Measurements from ENCODE around the gene ELF3.
"Not testable (repeated sequence)": the region's sequence is repeated elsewhere in the genome, so short reads cannot be mapped to it uniquely, and the experiment has no call there.

The ELF3 gene

GRCh38 chr1:202010180-202011015 is at the start of gene ELF3:
TSS of gene ELF3 (plus strand) at chr1:202010587. CDS start at chr1:202011137, 550 bp downstream.
- TF ChIP-seq, protein P1, sequence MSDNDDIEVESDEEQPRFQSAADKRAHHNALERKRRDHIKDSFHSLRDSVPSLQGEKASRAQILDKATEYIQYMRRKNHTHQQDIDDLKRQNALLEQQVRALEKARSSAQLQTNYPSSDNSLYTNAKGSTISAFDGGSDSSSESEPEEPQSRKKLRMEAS (IDR thresholded peaks at IDR 0.05; ENCODE audit: low read depth, low read length), result no peak
- TF ChIP-seq POLR2A (IDR thresholded peaks at IDR 0.05; ENCODE audit: extremely low read depth, insufficient read length) (no peak), MYC (IDR thresholded peaks at IDR 0.05; ENCODE audit: low read depth, low read length) (no peak)
- TF ChIP-seq, protein P2, sequence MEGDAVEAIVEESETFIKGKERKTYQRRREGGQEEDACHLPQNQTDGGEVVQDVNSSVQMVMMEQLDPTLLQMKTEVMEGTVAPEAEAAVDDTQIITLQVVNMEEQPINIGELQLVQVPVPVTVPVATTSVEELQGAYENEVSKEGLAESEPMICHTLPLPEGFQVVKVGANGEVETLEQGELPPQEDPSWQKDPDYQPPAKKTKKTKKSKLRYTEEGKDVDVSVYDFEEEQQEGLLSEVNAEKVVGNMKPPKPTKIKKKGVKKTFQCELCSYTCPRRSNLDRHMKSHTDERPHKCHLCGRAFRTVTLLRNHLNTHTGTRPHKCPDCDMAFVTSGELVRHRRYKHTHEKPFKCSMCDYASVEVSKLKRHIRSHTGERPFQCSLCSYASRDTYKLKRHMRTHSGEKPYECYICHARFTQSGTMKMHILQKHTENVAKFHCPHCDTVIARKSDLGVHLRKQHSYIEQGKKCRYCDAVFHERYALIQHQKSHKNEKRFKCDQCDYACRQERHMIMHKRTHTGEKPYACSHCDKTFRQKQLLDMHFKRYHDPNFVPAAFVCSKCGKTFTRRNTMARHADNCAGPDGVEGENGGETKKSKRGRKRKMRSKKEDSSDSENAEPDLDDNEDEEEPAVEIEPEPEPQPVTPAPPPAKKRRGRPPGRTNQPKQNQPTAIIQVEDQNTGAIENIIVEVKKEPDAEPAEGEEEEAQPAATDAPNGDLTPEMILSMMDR (IDR thresholded peaks at IDR 0.05; ENCODE audit: low read depth, low read length), result no peak
- DNase-seq (ENCODE audit: low read depth), result no peak
- no peak within 1 kb of the TSS for H3K4me3 ChIP-seq (ENCODE audit: low read depth, low read length)

DNA sequence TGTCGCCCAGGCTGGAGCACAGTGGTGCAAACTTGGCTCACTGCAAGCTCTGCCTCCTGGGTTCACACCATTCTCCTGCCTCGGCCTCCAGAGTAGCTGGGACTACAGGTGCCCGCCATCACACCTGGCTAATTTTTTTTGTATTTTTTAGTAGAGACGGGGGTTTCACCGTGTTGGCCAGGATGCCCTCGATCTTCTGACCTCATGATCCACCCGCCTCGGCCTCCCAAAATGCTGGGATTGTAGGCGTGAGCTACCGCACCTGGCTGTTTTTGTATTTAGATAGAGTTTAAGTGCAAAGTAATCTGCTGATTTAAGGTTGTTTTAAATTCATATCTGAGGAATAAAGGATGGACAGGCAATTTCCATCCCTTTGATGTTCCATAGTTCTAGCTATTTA is 48.0 kb upstream of the ELF3 start:
- not testable (repeated sequence) for H3K4me3 ChIP-seq (ENCODE audit: low read depth, low read length); DNase-seq (ENCODE audit: low read depth)

GRCh38 chr1:201964261-201964660 is 46.1 kb upstream of the ELF3 start:
- no peak for DNase-seq (ENCODE audit: low read depth)
- no peak overlapping the region for H3K4me3 ChIP-seq (ENCODE audit: low read depth, low read length)
- TF ChIP-seq POLR2A (IDR thresholded peaks at IDR 0.05; ENCODE audit: extremely low read depth, insufficient read length) (no peak), MYC (IDR thresholded peaks at IDR 0.05; ENCODE audit: low read depth, low read length) (no peak)
- TF ChIP-seq, protein P1 (IDR thresholded peaks at IDR 0.05; ENCODE audit: low read depth, low read length), result no peak
- TF ChIP-seq, protein P2 (IDR thresholded peaks at IDR 0.05; ENCODE audit: low read depth, low read length), result no peak

DNA sequence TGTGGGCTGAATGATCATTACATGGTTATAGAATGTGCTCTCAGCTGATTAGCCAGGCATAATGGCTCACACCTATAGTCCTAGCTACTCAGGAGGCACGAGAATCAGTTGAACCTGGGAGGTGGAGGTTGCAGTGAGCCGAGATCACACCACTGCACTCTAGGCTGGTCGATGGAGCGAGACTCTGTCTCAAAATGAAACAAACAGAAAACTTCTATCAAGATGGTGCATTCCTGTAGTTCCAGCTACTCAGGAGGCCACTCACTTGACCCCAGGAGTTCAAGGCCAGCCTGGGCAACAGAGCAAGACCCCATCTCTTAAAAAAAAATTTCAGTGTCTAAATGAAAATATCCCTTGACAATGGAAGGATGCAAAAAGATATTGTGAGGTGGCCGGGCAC is 44.2 kb upstream of the ELF3 start:
- no peak for TF ChIP-seq MYC (IDR thresholded peaks at IDR 0.05; ENCODE audit: low read depth, low read length)
- no peak for TF ChIP-seq POLR2A (IDR thresholded peaks at IDR 0.05; ENCODE audit: extremely low read depth, insufficient read length)
- TF ChIP-seq, protein P1 (IDR thresholded peaks at IDR 0.05; ENCODE audit: low read depth, low read length), result no peak
- TF ChIP-seq, protein P2 (IDR thresholded peaks at IDR 0.05; ENCODE audit: low read depth, low read length), result no peak
- no peak overlapping the region for H3K4me3 ChIP-seq (ENCODE audit: low read depth, low read length)
- DNase-seq (ENCODE audit: low read depth), result no peak

DNA sequence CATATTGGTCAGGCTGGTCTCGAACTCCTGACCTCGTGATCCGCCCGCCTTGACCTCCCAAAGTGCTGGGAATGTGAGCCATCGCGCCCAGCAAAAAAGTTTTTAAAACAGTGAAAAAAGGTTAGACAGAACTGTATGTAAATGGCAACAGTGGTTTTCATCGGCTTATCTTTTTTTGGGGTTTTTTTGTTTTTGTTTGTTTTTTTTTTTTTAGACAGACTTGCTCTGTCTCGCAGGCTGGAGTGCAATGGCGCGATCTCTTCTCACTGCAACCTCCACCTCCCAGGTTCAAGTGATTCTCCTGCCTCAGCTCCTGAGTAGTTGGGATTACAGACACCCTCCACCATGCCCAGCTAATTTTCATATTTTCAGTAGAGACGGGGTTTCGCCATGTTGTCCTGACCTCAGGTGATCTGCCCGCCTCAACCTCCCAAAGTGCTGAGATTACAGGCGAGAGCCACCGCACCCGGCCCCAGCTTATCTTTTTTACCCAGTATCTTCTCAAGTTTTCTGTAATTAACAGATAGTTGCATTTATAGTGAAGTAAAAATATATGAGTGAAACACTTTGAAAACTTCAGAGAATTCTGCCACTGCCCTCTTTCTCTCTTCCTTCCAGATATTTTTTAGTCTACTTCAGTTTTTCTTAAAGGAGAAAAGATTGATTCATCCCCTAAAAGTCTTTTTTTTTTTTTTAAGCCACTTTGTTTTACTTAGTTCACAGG is 42.0 kb upstream of the ELF3 start:
- DNase-seq (ENCODE audit: low read depth), result no peak
- H3K4me3 ChIP-seq (ENCODE audit: low read depth, low read length), result no peak overlapping the region
- TF ChIP-seq POLR2A (IDR thresholded peaks at IDR 0.05; ENCODE audit: extremely low read depth, insufficient read length) (no peak), MYC (IDR thresholded peaks at IDR 0.05; ENCODE audit: low read depth, low read length) (no peak)
- TF ChIP-seq, protein P1 (IDR thresholded peaks at IDR 0.05; ENCODE audit: low read depth, low read length), result no peak
- TF ChIP-seq, protein P2 (IDR thresholded peaks at IDR 0.05; ENCODE audit: low read depth, low read length), result no peak
